ENCODE data around the gene UIMC1.

DNA sequence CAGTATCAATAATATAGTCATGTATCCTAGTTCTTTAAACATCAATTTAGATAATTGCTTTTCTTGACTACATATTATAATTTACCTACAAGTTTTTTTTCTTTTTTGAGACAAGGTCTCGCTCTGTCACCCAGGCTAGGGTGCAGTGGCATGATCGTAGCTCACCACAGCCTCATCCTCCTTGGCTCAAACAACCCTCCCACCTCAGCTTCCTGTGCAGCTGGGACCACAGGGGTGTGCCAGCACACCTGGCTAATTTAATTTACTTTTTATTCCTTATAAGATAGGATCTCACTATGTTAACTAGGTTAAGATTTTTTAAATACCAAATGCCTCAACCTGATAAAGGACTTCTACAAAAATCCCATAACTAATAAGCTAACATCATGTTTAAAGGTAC, 21.1 kb downstream of the UIMC1 start:
- TF ChIP-seq CTCF (optimal IDR thresholded peaks at IDR 0.05 in 1 of 3, IDR thresholded peaks at IDR 0.05 in 1 of 3, conservative IDR thresholded peaks at IDR 0.05 in 1 of 3; ENCODE audit: extremely low read depth in 1 of 3, insufficient read depth in 2 of 3, low read length in 3 of 3) (no peak), EZH2 (IDR thresholded peaks at IDR 0.05; ENCODE audit: low read length) (no peak)
